MM.1S (cell line): Measurements from ENCODE around the gene ADARB2.

Experiments used
- DNase-seq: peaks from one replicate; pipeline ENCODE4 v3.0.0-alpha.2; 2015
- H2AFZ ChIP-seq: fragments of 300-600 bp; sonication (generic); 2 replicates; pipeline ENCODE4 v1.6.0; 2016; ENCODE audit warnings: antibody characterized with exemption, low read length
- H3F3A ChIP-seq: fragments of 300-600 bp; sonication (generic); 2 replicates; pipeline ENCODE4 v1.6.1; 2016; ENCODE audit warnings: mild to moderate bottlenecking, antibody characterized with exemption, low read length, moderate library complexity, mixed read lengths; ENCODE audit not compliant: insufficient read depth
- H3K27ac ChIP-seq: fragments of 300-600 bp; sonication (generic); 2 replicates; pipeline ENCODE4 v1.5.1; 2016; ENCODE audit warnings: mild to moderate bottlenecking, low read length
- H3K27me3 ChIP-seq: fragments of 300-600 bp; sonication (generic); replicated peaks from 2 replicates; pipeline ENCODE4 v1.6.0; 2016; ENCODE audit warnings: low read length; ENCODE audit not compliant: insufficient read depth
- H3K36me3 ChIP-seq: fragments of 300-600 bp; sonication (generic); replicated peaks from 2 replicates; pipeline ENCODE4 v1.6.1; 2016; ENCODE audit warnings: mild to moderate bottlenecking, low read length, mixed read lengths; ENCODE audit not compliant: insufficient read depth
- H3K4me1 ChIP-seq: fragments of 300-600 bp; sonication (generic); 2 replicates; pipeline ENCODE4 v1.6.1; 2016; ENCODE audit warnings: low read length, mixed read lengths
- H3K4me2 ChIP-seq: fragments of 300-600 bp; sonication (generic); 2 replicates; pipeline ENCODE4 v1.6.0; 2016; ENCODE audit warnings: low read depth, low read length
- H3K4me3 ChIP-seq: fragments of 300-600 bp; sonication (generic); 2 replicates; pipeline ENCODE4 v1.5.1; 2016; ENCODE audit warnings: low read length, mixed read lengths
- H3K79me2 ChIP-seq: fragments of 300-600 bp; sonication (generic); 2 replicates; pipeline ENCODE4 v1.6.1; 2016; ENCODE audit warnings: mixed run types, low read length, mixed read lengths
- H3K9ac ChIP-seq: fragments of 300-600 bp; sonication (generic); 2 replicates; pipeline ENCODE4 v1.6.1; 2016; ENCODE audit warnings: low read length, mixed read lengths
- H3K9me2 ChIP-seq: fragments of 300-600 bp; sonication (generic); replicated peaks from 2 replicates; pipeline ENCODE4 v1.6.1; 2016; ENCODE audit warnings: mild to moderate bottlenecking, low read length, mixed read lengths; ENCODE audit not compliant: insufficient read depth
- H3K9me3 ChIP-seq: fragments of 300-600 bp; sonication (generic); replicated peaks from 2 replicates; pipeline ENCODE4 v1.6.1; 2016; ENCODE audit warnings: mild to moderate bottlenecking, low read length, mixed read lengths; ENCODE audit not compliant: insufficient read depth
- H4K20me1 ChIP-seq: fragments of 300-600 bp; sonication (generic); 2 replicates; pipeline ENCODE4 v1.6.1; 2016; ENCODE audit warnings: mild to moderate bottlenecking, low read length, moderate library complexity, mixed read lengths; ENCODE audit not compliant: insufficient read depth
- CTCF ChIP-seq: fragments of 300-600 bp; sonication (generic); IDR thresholded peaks from 2 replicates; pipeline ENCODE4 v1.5.1; 2016; ENCODE audit warnings: antibody characterized with exemption, low read length, mixed read lengths
- EZH2 ChIP-seq: fragments of 300-600 bp; sonication (generic); optimal IDR thresholded peaks from 2 replicates; pipeline ENCODE3; 2017; ENCODE audit warnings: low read depth, mild to moderate bottlenecking, antibody characterized with exemption, low read length, mixed read lengths
- EZH2phosphoT487 ChIP-seq: fragments of 300-600 bp; sonication (generic); IDR thresholded peaks from 2 replicates; pipeline ENCODE4 v1.6.1; 2018; ENCODE audit warnings: antibody characterized with exemption, low read length

Gene ADARB2

GRCh38 chr10:1754506-1755153 is 17.3 kb upstream of the ADARB2 start:
- TF ChIP-seq EZH2phosphoT487, result no peak
- no peak for TF ChIP-seq EZH2
- TF ChIP-seq CTCF, result no peak
- no peaks in the 10 kb centered on the region for H3F3A ChIP-seq
- no peaks in the 10 kb centered on the region for H3K9me3 ChIP-seq
- no peak overlapping the region for H3K9ac ChIP-seq
- H3K4me2 ChIP-seq, result no peak overlapping the region
- H3K4me1 ChIP-seq, result no peaks in the 10 kb centered on the region
- H3K4me3 ChIP-seq, result no peak overlapping the region
- H3K27ac ChIP-seq, result no peak overlapping the region
- no peak overlapping the region for H2AFZ ChIP-seq
- H3K36me3 ChIP-seq, result no peaks in the 10 kb centered on the region
- H3K27me3 ChIP-seq, result no peaks in the 10 kb centered on the region
- no peaks in the 10 kb centered on the region for H4K20me1 ChIP-seq
- no peaks in the 10 kb centered on the region for H3K79me2 ChIP-seq
- no peaks in the 10 kb centered on the region for H3K9me2 ChIP-seq
- DNase-seq, result no peak

GRCh38 chr10:1752153-1752552 is 14.8 kb upstream of the ADARB2 start:
- no peaks in the 10 kb centered on the region for H3K9me3 ChIP-seq
- DNase-seq, result no peak
- no peak overlapping the region for H2AFZ ChIP-seq
- H3K9ac ChIP-seq, result no peak overlapping the region
- no peak overlapping the region for H3K4me3 ChIP-seq
- no peak overlapping the region for H3K27ac ChIP-seq
- no peaks in the 10 kb centered on the region for H3F3A ChIP-seq
- H3K4me1 ChIP-seq, result no peaks in the 10 kb centered on the region
- no peak overlapping the region for H3K4me2 ChIP-seq
- H3K9me2 ChIP-seq, result no peaks in the 10 kb centered on the region
- H3K79me2 ChIP-seq, result no peaks in the 10 kb centered on the region
- H3K36me3 ChIP-seq, result no peaks in the 10 kb centered on the region
- no peaks in the 10 kb centered on the region for H3K27me3 ChIP-seq
- TF ChIP-seq EZH2phosphoT487, result no peak
- no peak for TF ChIP-seq CTCF
- TF ChIP-seq EZH2, result no peak
- no peaks in the 10 kb centered on the region for H4K20me1 ChIP-seq

GRCh38 chr10:1747590-1748157 is 10.3 kb upstream of the ADARB2 start:
- Histone ChIP-seq H3K4me3 (no peak overlapping the region), H4K20me1 (no peaks in the 10 kb centered on the region), H3K27ac (no peak overlapping the region), H3K4me2 (no peak overlapping the region), H3K4me1 (no peaks in the 10 kb centered on the region), H2AFZ (no peak overlapping the region), H3K9ac (no peak overlapping the region), H3K9me2 (no peaks in the 10 kb centered on the region), H3K27me3 (no peaks in the 10 kb centered on the region), H3F3A (no peaks in the 10 kb centered on the region), H3K79me2 (no peaks in the 10 kb centered on the region), H3K36me3 (no peaks in the 10 kb centered on the region), H3K9me3 (no peaks in the 10 kb centered on the region)
- TF ChIP-seq EZH2phosphoT487 (no peak), CTCF (no peak), EZH2 (no peak)
- DNase-seq, result no peak
